CD4-positive, alpha-beta memory T cell (primary cell): ENCODE data around the gene ISLR. TPM values are rescaled to one million over a fixed set of nuclear protein-coding genes. Genes with fewer than 3 reads are reported as not detected.

ENCODE experiments used
- CTCF ChIA-PET: fragments of 350-600 bp; sonication (Branson Sonifier 250); formaldehyde crosslinking; loops from one replicate; lab custom pipeline; 2021; ENCODE audit warnings: inconsistent platforms; ENCODE audit not compliant: partially characterized antibody; lab: Charles Lee
- POLR2A ChIA-PET: fragments of 350-600 bp; sonication (Branson Sonifier 250); formaldehyde crosslinking; loops from one replicate; lab custom pipeline; 2021; ENCODE audit not compliant: partially characterized antibody; lab: Charles Lee
- DNase-seq, 5 donors: peaks; one replicate each; pipeline versions ENCODE4 v3.0.0 to v3.0.0-alpha.2; 2020 to 2022; ENCODE audit warnings: mixed read lengths in 1 of 5
- H3K27ac ChIP-seq: one replicate; pipeline ENCODE4 v1.7.0; 2013; ENCODE audit warnings: low read depth, low read length
- H3K27me3 ChIP-seq: 2 replicates; pipeline ENCODE4 v1.7.0; 2013; ENCODE audit warnings: mild to moderate bottlenecking, low read length, moderate library complexity; ENCODE audit not compliant: insufficient read depth
- H3K36me3 ChIP-seq: 2 replicates; pipeline ENCODE4 v1.7.0; 2013; ENCODE audit warnings: mild to moderate bottlenecking, low read length, moderate library complexity; ENCODE audit not compliant: insufficient read depth
- H3K4me1 ChIP-seq: 2 replicates; pipeline ENCODE4 v1.7.0; 2013; ENCODE audit warnings: mild to moderate bottlenecking, low read length, moderate library complexity; ENCODE audit not compliant: insufficient read depth
- H3K4me3 ChIP-seq, 2 donors: one replicate each; pipeline ENCODE4 v1.7.0; 2013; ENCODE audit warnings: low read length in 2 of 2, mild to moderate bottlenecking in 1 of 2
- H3K9me3 ChIP-seq, 2 donors: one replicate each; pipeline ENCODE4 v1.7.0; 2013; ENCODE audit warnings: low read length in 2 of 2, control low read depth in 1 of 2; ENCODE audit not compliant: control insufficient read depth in 1 of 2
- H3K27ac Mint-ChIP-seq, 7 donors: one replicate each; pipeline ENCODE4 v1.8.0; 2020 to 2021; ENCODE audit warnings: mixed read lengths in 7 of 7, mild to moderate bottlenecking in 6 of 7, inconsistent platforms in 3 of 7, moderate library complexity in 3 of 7
- H3K27me3 Mint-ChIP-seq, 2 donors: one replicate each; pipeline ENCODE4 v1.8.0; 2020 to 2021; ENCODE audit warnings: mixed read lengths in 2 of 2
- H3K36me3 Mint-ChIP-seq, 2 donors: one replicate each; pipeline ENCODE4 v1.8.0; 2020 to 2021; ENCODE audit warnings: mixed read lengths in 2 of 2, inconsistent platforms in 1 of 2, mild to moderate bottlenecking in 1 of 2
- H3K4me1 Mint-ChIP-seq, 4 donors: one replicate each; pipeline ENCODE4 v1.8.0; 2020 to 2021; ENCODE audit warnings: mixed read lengths in 4 of 4, mild to moderate bottlenecking in 1 of 4
- H3K4me3 Mint-ChIP-seq, 8 donors: one replicate each; pipeline ENCODE4 v1.8.0; 2020 to 2021; ENCODE audit warnings: mixed read lengths in 8 of 8, mild to moderate bottlenecking in 7 of 8, moderate library complexity in 6 of 8, inconsistent platforms in 3 of 8
- H3K9me3 Mint-ChIP-seq, 8 donors: one replicate each; pipeline ENCODE4 v1.8.0; 2020 to 2021; ENCODE audit warnings: mixed read lengths in 8 of 8, mild to moderate bottlenecking in 5 of 8, inconsistent platforms in 3 of 8, moderate library complexity in 1 of 8
- intact Hi-C: fragments of 100-400 bp; cut with micrococcal nuclease; formaldehyde crosslinking; loops from one replicate; pipeline ENCODE4 v1.15.1; 2023
- polyA plus RNA-seq, 2 donors: library from polyadenylated mRNA; unstranded; fragments of 300-500 nt; fragmentation: Illumina TruSeq; gene quantifications; one replicate each; pipeline ENCODE4 v1.2.3, GENCODE V29; 2021
- total RNA-seq, 2 experiments: library from RNA; stranded (reverse); gene quantifications; one replicate each; pipeline ENCODE4 v1.2.3, GENCODE V29; 2021

The ISLR gene
- total and polyA plus RNA-seq, 4 experiments from 2014 or later, result not detected

DNA sequence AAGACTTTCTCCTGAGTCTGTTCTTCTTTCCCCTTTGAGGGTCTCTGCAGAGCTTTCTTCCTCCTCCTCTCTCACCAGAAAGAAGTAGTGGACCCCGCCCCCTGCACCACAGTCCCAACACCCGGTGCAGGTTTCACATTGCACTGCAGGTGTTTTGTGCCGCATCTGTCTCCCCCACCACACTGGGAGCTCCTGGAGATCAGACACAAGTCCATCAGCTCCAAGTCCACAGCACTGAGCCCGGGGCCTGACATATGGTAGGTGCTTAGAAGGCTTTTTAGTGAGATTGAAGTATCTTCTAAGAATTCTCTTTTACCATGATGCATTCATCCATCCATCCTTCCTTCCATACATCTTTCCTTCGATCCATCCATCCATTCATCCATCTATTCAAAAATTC is 19.2 kb downstream of the ISLR start:
- Mint-ChIP-seq H3K4me1 (no peaks in the 10 kb centered on the region), H3K9me3 (no peaks in the 10 kb centered on the region), H3K36me3 (no peaks in the 10 kb centered on the region), H3K27me3 (peaks cover 3 to 7% of the 10 kb centered on the region in 2 donors), H3K4me3 (no peak overlapping the region), H3K27ac (peak overlapping the region in 1 of 7 donors; percentile 72)
- Histone ChIP-seq H3K36me3 (no peaks in the 10 kb centered on the region), H3K4me3 (no peak overlapping the region), H3K4me1 (no peaks in the 10 kb centered on the region), H3K27ac (no peak overlapping the region), H3K27me3 (no peaks in the 10 kb centered on the region), H3K9me3 (no peaks in the 10 kb centered on the region)
- intact Hi-C loops, result no loop called here
- ChIA-PET CTCF (no interaction called here), POLR2A (no interaction called here)
- DNase-seq, result no peak

DNA sequence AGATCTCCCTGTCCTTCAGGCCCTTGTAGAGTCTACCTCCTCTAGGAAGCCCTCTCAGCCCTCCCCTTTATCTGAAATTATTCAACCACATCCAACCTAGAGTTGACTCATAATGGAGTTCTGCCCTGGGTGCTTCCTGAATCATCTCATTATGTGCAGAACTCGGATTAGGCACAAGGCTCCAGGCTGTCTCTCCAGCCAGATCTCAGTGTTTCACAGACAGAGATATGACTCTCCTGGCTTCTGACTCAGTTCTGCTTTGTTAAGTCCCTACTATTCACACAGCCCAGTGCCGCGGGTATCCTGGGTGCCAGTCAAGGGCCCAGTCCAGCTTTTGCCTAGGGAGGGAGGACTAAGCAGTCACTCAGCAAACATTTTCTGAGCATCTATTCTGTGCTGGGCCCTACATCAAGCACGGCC is 19.8 kb downstream of the ISLR start:
- H3K4me1 Mint-ChIP-seq, result no peaks in the 10 kb centered on the region
- Histone ChIP-seq H3K4me1 (no peaks in the 10 kb centered on the region), H3K27me3 (no peaks in the 10 kb centered on the region), H3K4me3 (no peak overlapping the region), H3K36me3 (no peaks in the 10 kb centered on the region), H3K9me3 (no peaks in the 10 kb centered on the region), H3K27ac (no peak overlapping the region)
- no peaks in the 10 kb centered on the region for H3K9me3 Mint-ChIP-seq
- H3K27ac Mint-ChIP-seq, result no peak overlapping the region
- CTCF ChIA-PET, result no interaction called here
- no peaks in the 10 kb centered on the region for H3K36me3 Mint-ChIP-seq
- POLR2A ChIA-PET, result no interaction called here
- H3K4me3 Mint-ChIP-seq, result no peak overlapping the region
- H3K27me3 Mint-ChIP-seq, result peaks cover 3 to 7% of the 10 kb centered on the region in 2 donors
- no peak for DNase-seq
- intact Hi-C loops, result no loop called here

DNA sequence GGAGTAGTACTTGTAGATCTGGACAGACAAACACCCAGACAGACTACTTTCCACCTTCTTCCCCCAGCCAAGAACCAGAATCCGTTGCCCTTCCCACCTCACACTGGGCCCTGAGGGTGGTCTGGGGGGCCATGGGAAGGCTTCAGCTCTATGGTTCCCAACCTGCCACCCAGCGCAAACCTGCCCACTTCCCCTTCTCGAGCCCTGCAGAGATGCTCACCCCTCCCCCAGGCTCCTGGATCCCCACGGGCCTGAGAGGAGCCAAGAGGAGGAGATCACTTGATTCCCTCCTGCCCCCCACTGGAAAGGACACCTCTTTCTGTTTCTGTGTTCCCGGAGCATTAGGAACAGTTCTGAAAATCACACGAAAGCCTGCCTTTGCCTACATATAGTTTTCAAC is 20.4 kb downstream of the ISLR start:
- peaks cover 3 to 7% of the 10 kb centered on the region in 2 donors for H3K27me3 Mint-ChIP-seq
- ChIA-PET CTCF (no interaction called here), POLR2A (no interaction called here)
- H3K27ac ChIP-seq, result no peak overlapping the region
- no peak for DNase-seq
- intact Hi-C loops, result no loop called here
- no peaks in the 10 kb centered on the region for H3K9me3 ChIP-seq
- H3K4me1 Mint-ChIP-seq, result no peaks in the 10 kb centered on the region
- H3K9me3 Mint-ChIP-seq, result no peaks in the 10 kb centered on the region
- H3K27ac Mint-ChIP-seq, result no peak overlapping the region
- no peaks in the 10 kb centered on the region for H3K36me3 ChIP-seq
- H3K4me1 ChIP-seq, result no peaks in the 10 kb centered on the region
- no peaks in the 10 kb centered on the region for H3K36me3 Mint-ChIP-seq
- no peaks in the 10 kb centered on the region for H3K27me3 ChIP-seq
- no peak overlapping the region for H3K4me3 ChIP-seq
- H3K4me3 Mint-ChIP-seq, result no peak overlapping the region

DNA sequence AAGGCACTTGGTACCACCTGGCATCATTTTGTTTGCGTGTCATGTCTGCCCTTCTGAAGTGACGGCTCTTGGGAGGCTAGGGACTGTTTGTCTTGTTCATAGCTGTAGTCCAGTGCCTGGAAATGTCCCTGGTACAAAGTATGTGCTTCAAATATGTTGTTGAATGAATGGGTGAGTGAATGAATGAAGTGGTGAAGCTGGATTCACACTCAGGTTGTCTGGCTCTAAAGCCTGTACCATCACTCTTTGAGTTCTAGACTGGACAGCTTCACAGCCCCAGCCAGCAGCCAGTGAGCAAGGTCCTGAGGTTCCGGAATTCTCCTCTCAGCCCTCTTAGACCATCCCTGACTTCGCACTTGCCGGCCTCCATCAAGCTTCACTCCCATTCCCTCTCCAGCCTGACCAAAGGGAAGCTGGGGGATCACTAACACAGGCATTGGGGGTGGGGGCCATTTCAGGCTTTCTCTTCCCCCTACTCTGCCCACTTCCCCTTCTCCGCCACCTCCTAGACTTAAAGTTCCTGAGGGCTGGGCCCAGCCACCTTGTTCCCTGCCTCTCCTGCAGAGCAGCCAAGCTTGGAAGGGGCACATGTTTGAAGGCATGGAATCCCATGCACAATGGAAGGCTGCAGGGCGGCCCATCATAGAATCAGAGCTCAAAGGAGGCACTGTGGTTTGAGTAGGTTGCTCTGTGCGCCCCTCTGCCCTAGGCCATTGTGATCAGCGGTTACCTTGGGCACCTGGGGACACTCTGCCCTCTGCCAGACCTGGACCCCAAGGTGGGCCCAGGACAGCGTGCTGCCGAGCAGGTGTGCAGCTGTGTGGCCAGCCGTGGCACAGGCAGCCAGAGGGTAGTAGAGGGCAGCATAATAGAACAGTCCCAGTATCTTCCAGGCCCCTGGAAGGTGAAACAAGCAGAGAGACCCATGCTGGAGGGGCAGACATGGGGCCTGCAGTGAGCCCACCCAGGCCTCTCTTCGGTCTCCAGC is 21.4 kb downstream of the ISLR start:
- H3K4me3 Mint-ChIP-seq, result no peak overlapping the region
- no peak for DNase-seq
- CTCF ChIA-PET, result no interaction called here
- Histone ChIP-seq H3K9me3 (no peaks in the 10 kb centered on the region), H3K27me3 (no peaks in the 10 kb centered on the region), H3K36me3 (no peaks in the 10 kb centered on the region), H3K4me3 (no peak overlapping the region), H3K4me1 (no peaks in the 10 kb centered on the region), H3K27ac (no peak overlapping the region)
- H3K4me1 Mint-ChIP-seq, result no peaks in the 10 kb centered on the region
- H3K9me3 Mint-ChIP-seq, result no peaks in the 10 kb centered on the region
- intact Hi-C loops, result no loop called here
- no peaks in the 10 kb centered on the region for H3K36me3 Mint-ChIP-seq
- peaks cover 3 to 7% of the 10 kb centered on the region in 2 donors for H3K27me3 Mint-ChIP-seq
- POLR2A ChIA-PET, result no interaction called here
- no peak overlapping the region for H3K27ac Mint-ChIP-seq

DNA sequence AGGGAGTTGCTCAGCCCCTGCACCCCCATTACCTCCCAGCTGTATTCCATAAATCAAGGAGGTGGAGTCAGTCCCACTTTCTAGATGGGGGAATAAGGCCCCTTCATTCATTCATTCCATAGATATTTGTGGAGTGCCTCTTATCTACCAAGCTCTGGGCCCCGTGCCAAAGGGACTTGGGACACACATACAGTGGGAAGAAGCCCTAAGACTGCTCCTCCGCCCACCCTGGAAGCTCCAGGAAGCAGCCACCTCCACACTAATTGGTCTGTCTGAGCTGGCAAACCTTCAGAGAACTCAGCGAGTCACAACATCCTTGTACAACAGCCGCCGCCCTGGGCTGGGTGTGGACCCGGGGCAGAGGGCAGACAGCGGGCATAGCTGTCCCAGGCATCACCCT is 22.7 kb downstream of the ISLR start:
- no peak for DNase-seq
- no peaks in the 10 kb centered on the region for H3K36me3 Mint-ChIP-seq

DNA sequence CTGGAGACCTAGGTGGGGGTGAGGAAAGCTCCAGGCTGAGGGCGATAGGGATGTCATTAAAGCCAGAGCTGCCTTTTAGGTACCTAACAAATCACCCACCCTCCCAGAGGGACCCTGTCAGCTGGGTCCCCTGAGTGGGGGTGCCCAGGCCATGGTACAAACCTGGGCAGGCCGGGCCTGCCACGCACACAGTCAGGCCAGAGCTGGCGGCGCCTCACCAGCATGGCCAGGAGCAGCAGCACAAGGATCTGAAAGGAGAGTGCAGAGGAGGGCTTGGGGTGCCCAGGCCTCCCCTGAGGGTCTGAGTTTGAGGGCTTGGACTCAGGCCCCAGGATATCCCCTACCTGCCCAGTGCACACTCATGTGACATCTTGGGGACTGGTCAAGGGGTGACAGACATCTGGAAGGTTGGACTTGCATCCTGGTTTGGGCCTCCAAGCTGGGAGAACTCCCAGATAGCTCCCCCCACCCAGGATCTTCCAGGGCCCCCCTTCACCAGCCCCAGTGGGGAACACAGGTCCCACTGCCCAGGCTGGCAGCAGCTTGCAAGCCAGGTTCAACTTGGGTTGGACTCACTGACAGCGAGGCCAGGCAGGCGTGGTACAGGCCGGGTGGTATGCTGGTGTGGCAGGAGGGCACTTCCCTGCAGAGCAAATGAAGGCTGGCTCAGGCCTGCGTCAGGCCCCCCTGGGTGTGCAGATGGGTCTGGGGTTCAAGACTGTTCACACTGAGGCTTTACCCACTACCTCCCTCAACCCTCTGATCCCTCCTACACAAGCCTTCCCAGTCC is 23.9 kb downstream of the ISLR start:
- H3K4me3 ChIP-seq, result no peak overlapping the region
- H3K27ac ChIP-seq, result no peak overlapping the region
- H3K36me3 ChIP-seq, result no peaks in the 10 kb centered on the region
- no peaks in the 10 kb centered on the region for H3K9me3 ChIP-seq
- Mint-ChIP-seq H3K4me3 (no peak overlapping the region), H3K4me1 (no peaks in the 10 kb centered on the region), H3K27ac (no peak overlapping the region), H3K27me3 (peaks cover 10% of the 10 kb centered on the region in 2 donors), H3K36me3 (no peaks in the 10 kb centered on the region), H3K9me3 (no peaks in the 10 kb centered on the region)
- H3K4me1 ChIP-seq, result no peaks in the 10 kb centered on the region
- POLR2A ChIA-PET, result no interaction called here
- intact Hi-C loops, result no loop called here
- CTCF ChIA-PET, result no interaction called here
- no peak for DNase-seq
- H3K27me3 ChIP-seq, result no peaks in the 10 kb centered on the region

More for the DNA sequence above, 22.7 kb downstream of the ISLR start:
- peaks cover 6 to 7% of the 10 kb centered on the region in 2 donors for H3K27me3 Mint-ChIP-seq
- Histone ChIP-seq H3K4me3 (no peak overlapping the region), H3K36me3 (no peaks in the 10 kb centered on the region), H3K27ac (no peak overlapping the region), H3K9me3 (no peaks in the 10 kb centered on the region), H3K4me1 (no peaks in the 10 kb centered on the region), H3K27me3 (no peaks in the 10 kb centered on the region)
- no peak overlapping the region for H3K27ac Mint-ChIP-seq
- H3K9me3 Mint-ChIP-seq, result no peaks in the 10 kb centered on the region
- ChIA-PET CTCF (no interaction called here), POLR2A (no interaction called here)
- H3K4me3 Mint-ChIP-seq, result no peak overlapping the region
- intact Hi-C loops, result no loop called here
- H3K4me1 Mint-ChIP-seq, result no peaks in the 10 kb centered on the region

DNA sequence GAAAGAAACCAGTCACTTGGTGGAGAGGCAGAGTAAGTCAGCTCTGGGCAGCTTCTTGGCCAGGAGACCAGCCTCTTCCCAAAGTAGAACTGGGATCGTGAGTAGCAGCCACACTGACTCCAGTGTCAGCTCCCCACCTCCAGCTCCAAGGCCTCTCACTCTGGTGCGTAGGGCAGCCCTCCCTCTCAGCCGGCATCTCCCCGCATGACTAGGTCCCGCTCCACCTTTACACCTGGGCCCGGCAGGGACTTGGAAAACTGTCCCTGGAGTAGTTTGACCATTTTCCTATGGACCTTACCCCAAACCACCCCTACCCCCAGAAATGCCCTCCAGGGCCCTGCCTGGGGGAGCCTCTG is 25.8 kb downstream of the ISLR start:
- intact Hi-C loops, result no loop called here
- no peak overlapping the region for H3K27ac Mint-ChIP-seq
- no peaks in the 10 kb centered on the region for H3K36me3 Mint-ChIP-seq
- ChIA-PET POLR2A (no interaction called here), CTCF (no interaction called here)
- Histone ChIP-seq H3K9me3 (no peaks in the 10 kb centered on the region), H3K4me3 (no peak overlapping the region), H3K27ac (no peak overlapping the region), H3K27me3 (no peaks in the 10 kb centered on the region), H3K4me1 (no peaks in the 10 kb centered on the region), H3K36me3 (no peaks in the 10 kb centered on the region)
- peaks cover 10% of the 10 kb centered on the region in 2 donors for H3K27me3 Mint-ChIP-seq
- DNase-seq, result no peak
- no peaks in the 10 kb centered on the region for H3K4me1 Mint-ChIP-seq
- H3K9me3 Mint-ChIP-seq, result no peaks in the 10 kb centered on the region
- no peak overlapping the region for H3K4me3 Mint-ChIP-seq
